ENCODE results near the gene UBA7.
A peak's percentile ranks its signal among the peaks of the same experiment; 100 is the strongest.

The UBA7 gene

GRCh38 chr3:49804141-49805041 lies 9.4 kb downstream of the UBA7 start:
- peaks cover 43% of the 10 kb centered on the region for H3K27me3 ChIP-seq (ENCODE audit: insufficient read depth, insufficient read length)
- H3K9ac ChIP-seq (ENCODE audit: insufficient read length, low read depth) = peak overlapping the region; percentile 71
- no peak for DNase-seq (ENCODE audit: low read depth, low spot score)
- no peak overlapping the region for H3K4me3 ChIP-seq (ENCODE audit: insufficient read length, low read depth)
- H3K4me1 ChIP-seq (ENCODE audit: insufficient read depth, insufficient read length) = peaks cover 26% of the 10 kb centered on the region
- H3K9me3 ChIP-seq (ENCODE audit: insufficient read depth, low read length) = no peaks in the 10 kb centered on the region
- TF ChIP-seq SUZ12 (IDR thresholded peaks at IDR 0.05; ENCODE audit: extremely low read depth, insufficient read depth, insufficient read length) = no peak
- no peak for TF ChIP-seq YY1 (IDR thresholded peaks at IDR 0.05; ENCODE audit: insufficient read depth, insufficient read length)
- TF ChIP-seq ZNF274 (IDR thresholded peaks at IDR 0.05; ENCODE audit: low read depth, low read length) = no peak
- no peaks in the 10 kb centered on the region for H3K36me3 ChIP-seq (ENCODE audit: insufficient read depth, insufficient read length, low read length)

GRCh38 chr3:49803465-49804140 lies 10.2 kb downstream of the UBA7 start:
- Histone ChIP-seq H3K4me1 (ENCODE audit: insufficient read depth, insufficient read length) (peaks cover 26% of the 10 kb centered on the region), H3K9ac (ENCODE audit: insufficient read length, low read depth) (peak overlapping the region; percentile 71), H3K9me3 (ENCODE audit: insufficient read depth, low read length) (no peaks in the 10 kb centered on the region), H3K4me3 (ENCODE audit: insufficient read length, low read depth) (peak overlapping the region; percentile 89), H3K27me3 (ENCODE audit: insufficient read depth, insufficient read length) (peaks cover 49% of the 10 kb centered on the region), H3K36me3 (ENCODE audit: insufficient read depth, insufficient read length, low read length) (no peaks in the 10 kb centered on the region)
- no peak for DNase-seq (ENCODE audit: low read depth, low spot score)
- TF ChIP-seq YY1 (IDR thresholded peaks at IDR 0.05; ENCODE audit: insufficient read depth, insufficient read length) = no peak
- peak; percentile 63 for TF ChIP-seq SUZ12 (IDR thresholded peaks at IDR 0.05; ENCODE audit: extremely low read depth, insufficient read depth, insufficient read length)

GRCh38 chr3:49802719-49803464 lies 10.9 kb downstream of the UBA7 start, which contains the start of gene INKA1:
TSS of gene INKA1 (plus strand) at chr3:49803261. CDS start at chr3:49803393, 132 bp downstream.
- Histone ChIP-seq H3K4me3 (ENCODE audit: insufficient read length, low read depth) (peak within 1 kb of the TSS; percentile 89), H3K4me1 (ENCODE audit: insufficient read depth, insufficient read length) (peaks cover 25% of the 10 kb centered on the region), H3K27me3 (ENCODE audit: insufficient read depth, insufficient read length) (peaks cover 49% of the 10 kb centered on the region), H3K36me3 (ENCODE audit: insufficient read depth, insufficient read length, low read length) (no peaks in the 10 kb centered on the region), H3K9ac (ENCODE audit: insufficient read length, low read depth) (peak within 1 kb of the TSS; percentile 86), H3K9me3 (ENCODE audit: insufficient read depth, low read length) (no peaks in the 10 kb centered on the region)
- no peak for TF ChIP-seq SUZ12 (IDR thresholded peaks at IDR 0.05; ENCODE audit: extremely low read depth, insufficient read depth, insufficient read length)
- TF ChIP-seq ZNF274 (IDR thresholded peaks at IDR 0.05; ENCODE audit: low read depth, low read length) = no peak
- TF ChIP-seq YY1 (IDR thresholded peaks at IDR 0.05; ENCODE audit: insufficient read depth, insufficient read length) = no peak
- DNase-seq (ENCODE audit: low read depth, low spot score) = peak; percentile 78

GRCh38 chr3:49801160-49801559 lies 12.6 kb downstream of the UBA7 start:
- Histone ChIP-seq H3K9ac (ENCODE audit: insufficient read length, low read depth) (no peak overlapping the region), H3K27me3 (ENCODE audit: insufficient read depth, insufficient read length) (peaks cover 51% of the 10 kb centered on the region), H3K4me1 (ENCODE audit: insufficient read depth, insufficient read length) (peaks cover 12% of the 10 kb centered on the region), H3K4me3 (ENCODE audit: insufficient read length, low read depth) (no peak overlapping the region), H3K36me3 (ENCODE audit: insufficient read depth, insufficient read length, low read length) (no peaks in the 10 kb centered on the region), H3K9me3 (ENCODE audit: insufficient read depth, low read length) (no peaks in the 10 kb centered on the region)
- no peak for DNase-seq (ENCODE audit: low read depth, low spot score)
- TF ChIP-seq ZNF274 (IDR thresholded peaks at IDR 0.05; ENCODE audit: low read depth, low read length) = no peak

- H3K9me3 ChIP-seq (ENCODE audit: insufficient read depth, low read length) = no peaks in the 10 kb centered on the region
- no peak for TF ChIP-seq YY1 (IDR thresholded peaks at IDR 0.05; ENCODE audit: insufficient read depth, insufficient read length)
- TF ChIP-seq ZNF274 (IDR thresholded peaks at IDR 0.05; ENCODE audit: low read depth, low read length) = no peak
- no peak for TF ChIP-seq SUZ12 (IDR thresholded peaks at IDR 0.05; ENCODE audit: extremely low read depth, insufficient read depth, insufficient read length)
- peak within 1 kb of the TSS; percentile 21 for H3K9ac ChIP-seq (ENCODE audit: insufficient read length, low read depth)
- H3K4me1 ChIP-seq (ENCODE audit: insufficient read depth, insufficient read length) = peaks cover 4% of the 10 kb centered on the region
- DNase-seq (ENCODE audit: low read depth, low spot score) = no peak
- H3K36me3 ChIP-seq (ENCODE audit: insufficient read depth, insufficient read length, low read length) = no peaks in the 10 kb centered on the region
- H3K27me3 ChIP-seq (ENCODE audit: insufficient read depth, insufficient read length) = peaks cover 43% of the 10 kb centered on the region
- no peak within 1 kb of the TSS for H3K4me3 ChIP-seq (ENCODE audit: insufficient read length, low read depth)
Measured at GRCh38 chr3:49799761-49800160, 14.0 kb downstream of the UBA7 start, which contains the start of gene CDHR4. TSS of gene CDHR4 (minus strand) at chr3:49799873. CDS start at chr3:49799812, 61 bp downstream.

GRCh38 chr3:49799105-49799504 lies 14.6 kb downstream of the UBA7 start:
- Histone ChIP-seq H3K9ac (ENCODE audit: insufficient read length, low read depth) (peak overlapping the region; percentile 21), H3K36me3 (ENCODE audit: insufficient read depth, insufficient read length, low read length) (no peaks in the 10 kb centered on the region), H3K9me3 (ENCODE audit: insufficient read depth, low read length) (no peaks in the 10 kb centered on the region), H3K4me1 (ENCODE audit: insufficient read depth, insufficient read length) (peaks cover 4% of the 10 kb centered on the region), H3K4me3 (ENCODE audit: insufficient read length, low read depth) (no peak overlapping the region), H3K27me3 (ENCODE audit: insufficient read depth, insufficient read length) (peaks cover 37% of the 10 kb centered on the region)
- DNase-seq (ENCODE audit: low read depth, low spot score) = no peak
- TF ChIP-seq SUZ12 (IDR thresholded peaks at IDR 0.05; ENCODE audit: extremely low read depth, insufficient read depth, insufficient read length) (no peak), ZNF274 (IDR thresholded peaks at IDR 0.05; ENCODE audit: low read depth, low read length) (no peak), YY1 (IDR thresholded peaks at IDR 0.05; ENCODE audit: insufficient read depth, insufficient read length) (no peak)
